ENCODE measurements around the gene MAD1L1.

The MAD1L1 gene

DNA sequence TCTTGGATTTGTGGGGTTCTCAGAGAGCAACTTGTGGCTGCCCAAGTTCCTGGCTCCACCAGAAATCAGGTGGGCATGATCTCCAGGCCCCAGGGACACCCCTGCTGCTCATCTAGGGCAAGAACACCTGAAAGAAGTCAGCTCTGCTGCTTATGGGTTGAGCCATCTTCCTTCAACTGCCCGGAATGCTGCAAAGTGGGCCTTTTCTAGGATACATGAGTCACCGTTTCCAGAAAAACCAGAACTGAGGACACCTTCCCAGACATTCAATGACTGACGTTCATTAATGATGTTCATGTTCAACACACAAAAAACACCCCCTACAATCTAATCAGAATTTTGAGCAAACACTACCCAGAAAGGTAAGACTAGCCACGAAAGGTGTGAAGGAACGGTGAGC is 98.0 kb downstream of the MAD1L1 start:
- H3K4ac ChIP-seq (ENCODE audit: low read depth in 1 of 2, low read length in 2 of 2) = no peak overlapping the region
- no peak overlapping the region for H2BK5ac ChIP-seq (ENCODE audit: low read depth, low read length, poor library complexity, severe bottlenecking)
- no peak overlapping the region for H3K14ac ChIP-seq (ENCODE audit: low read length in 2 of 2)
- 95% methylated on average over 5 of the region's 5 CpGs for WGBS
- H3K27me3 ChIP-seq (ENCODE audit: control insufficient read depth in 1 of 2, insufficient read depth in 1 of 2, low read length in 2 of 2) = no peaks in the 10 kb centered on the region
- no peak overlapping the region for H2BK12ac ChIP-seq (ENCODE audit: low read length in 2 of 2)
- no peak overlapping the region for H3K4me2 ChIP-seq (ENCODE audit: low read length, poor library complexity, severe bottlenecking)
- no peak overlapping the region for H2BK120ac ChIP-seq (ENCODE audit: low read depth, low read length)
- H3K9me3 ChIP-seq (ENCODE audit: control insufficient read depth, low read length) = no peaks in the 10 kb centered on the region
- no peak overlapping the region for H2BK15ac ChIP-seq (ENCODE audit: low read depth, poor library complexity, severe bottlenecking)
- no peak overlapping the region for H3K27ac ChIP-seq (ENCODE audit: low read length, poor library complexity, severe bottlenecking)
- no peak overlapping the region for H2AK5ac ChIP-seq (ENCODE audit: low read length, severe bottlenecking)
- peaks cover 4% of the 10 kb centered on the region for H3K4me1 ChIP-seq (ENCODE audit: control insufficient read depth, insufficient read depth, low read depth, low read length)
- no peak overlapping the region for H3K18ac ChIP-seq (ENCODE audit: low read depth in 1 of 2, low read length in 2 of 2)
- H4K91ac ChIP-seq (ENCODE audit: low read length) = no peak overlapping the region
- peaks cover 10% of the 10 kb centered on the region for H3K79me1 ChIP-seq (replicated peaks; ENCODE audit: low read length, poor library complexity, severe bottlenecking)
- H4K8ac ChIP-seq (ENCODE audit: low read length) = no peak overlapping the region
- no peak overlapping the region for H3K9ac ChIP-seq (ENCODE audit: low read length)
- H3K4me3 ChIP-seq (ENCODE audit: insufficient read depth in 1 of 2, low read depth in 1 of 2, low read length in 2 of 2) = no peak overlapping the region
- H3K23ac ChIP-seq (ENCODE audit: low read length in 2 of 2) = no peak overlapping the region
- peaks cover 21 to 64% of the 10 kb centered on the region in 2 experiments for H3K36me3 ChIP-seq (ENCODE audit: control insufficient read depth in 1 of 2, insufficient read depth in 2 of 2, low read depth in 1 of 2, low read length in 2 of 2)
- no peak overlapping the region for H2AFZ ChIP-seq (ENCODE audit: low read depth, low read length)
- no peak for DNase-seq

DNA sequence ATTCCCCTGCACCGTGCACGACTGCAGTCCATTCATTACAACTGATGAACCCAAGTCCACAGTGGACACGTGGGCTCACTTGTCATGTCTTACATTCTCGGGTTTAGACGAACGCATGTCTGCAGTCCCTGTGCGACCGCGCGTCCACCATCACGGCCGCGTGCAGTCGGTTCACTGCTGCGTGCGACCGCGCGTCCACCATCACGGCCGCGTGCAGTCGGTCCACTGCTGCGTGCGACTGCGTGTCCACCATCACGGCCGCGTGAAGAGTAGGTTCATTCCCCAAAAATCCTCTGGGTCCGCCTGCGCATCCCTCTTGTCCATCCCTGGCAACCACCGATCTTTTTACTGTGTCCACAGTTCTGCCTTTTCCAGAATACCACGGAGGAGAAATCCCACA is 100.5 kb downstream of the MAD1L1 start:
- H3K9ac ChIP-seq (ENCODE audit: low read length) = no peak overlapping the region
- H3K4me2 ChIP-seq (ENCODE audit: low read length, poor library complexity, severe bottlenecking) = no peak overlapping the region
- H2BK120ac ChIP-seq (ENCODE audit: low read depth, low read length) = no peak overlapping the region
- no peak overlapping the region for H4K8ac ChIP-seq (ENCODE audit: low read length)
- no peak overlapping the region for H4K91ac ChIP-seq (ENCODE audit: low read length)
- peaks cover 16% of the 10 kb centered on the region for H3K4me1 ChIP-seq (ENCODE audit: control insufficient read depth, insufficient read depth, low read depth, low read length)
- WGBS = 97% methylated on average over 33 of the region's 33 CpGs
- no peak overlapping the region for H2AK5ac ChIP-seq (ENCODE audit: low read length, severe bottlenecking)
- DNase-seq = no peak
- no peak overlapping the region for H3K4me3 ChIP-seq (ENCODE audit: insufficient read depth in 1 of 2, low read depth in 1 of 2, low read length in 2 of 2)
- no peak overlapping the region for H3K4ac ChIP-seq (ENCODE audit: low read depth in 1 of 2, low read length in 2 of 2)
- peaks cover 21 to 55% of the 10 kb centered on the region in 2 experiments for H3K36me3 ChIP-seq (ENCODE audit: control insufficient read depth in 1 of 2, insufficient read depth in 2 of 2, low read depth in 1 of 2, low read length in 2 of 2)
- H3K14ac ChIP-seq (ENCODE audit: low read length in 2 of 2) = peak overlapping the region in 1 of 2 experiments; percentile 47
- H3K27me3 ChIP-seq (ENCODE audit: control insufficient read depth in 1 of 2, insufficient read depth in 1 of 2, low read length in 2 of 2) = no peaks in the 10 kb centered on the region
- no peak overlapping the region for H2BK15ac ChIP-seq (ENCODE audit: low read depth, poor library complexity, severe bottlenecking)
- H3K27ac ChIP-seq (ENCODE audit: low read length, poor library complexity, severe bottlenecking) = no peak overlapping the region
- H3K23ac ChIP-seq (ENCODE audit: low read length in 2 of 2) = no peak overlapping the region
- no peak overlapping the region for H2BK12ac ChIP-seq (ENCODE audit: low read length in 2 of 2)
- H2AFZ ChIP-seq (ENCODE audit: low read depth, low read length) = no peak overlapping the region
- H3K18ac ChIP-seq (ENCODE audit: low read depth in 1 of 2, low read length in 2 of 2) = no peak overlapping the region
- H2BK5ac ChIP-seq (ENCODE audit: low read depth, low read length, poor library complexity, severe bottlenecking) = no peak overlapping the region
- peaks cover 4% of the 10 kb centered on the region for H3K79me1 ChIP-seq (replicated peaks; ENCODE audit: low read length, poor library complexity, severe bottlenecking)
- H3K9me3 ChIP-seq (ENCODE audit: control insufficient read depth, low read length) = no peaks in the 10 kb centered on the region

DNA sequence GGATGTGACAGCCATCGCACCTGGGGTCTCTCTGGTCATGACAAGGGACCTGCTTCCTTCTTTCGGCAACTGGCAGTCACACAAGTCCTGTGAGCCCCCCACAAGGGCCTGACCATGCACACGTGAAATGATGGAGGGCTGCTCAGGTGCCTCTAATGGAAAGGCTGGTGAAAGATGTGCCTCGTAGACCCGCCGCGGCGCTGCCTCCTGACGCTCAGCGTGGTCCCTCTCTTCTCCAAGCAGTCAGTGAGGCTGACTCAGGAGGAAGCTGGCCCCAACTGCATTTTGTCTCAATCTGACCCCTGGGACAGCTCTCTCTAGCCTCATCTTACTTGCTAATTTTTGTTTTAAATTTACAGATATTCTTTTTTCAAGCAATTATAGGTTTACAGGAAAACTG is 100.9 kb downstream of the MAD1L1 start:
- Histone ChIP-seq H3K9ac (ENCODE audit: low read length) (no peak overlapping the region), H3K36me3 (ENCODE audit: control insufficient read depth in 1 of 2, insufficient read depth in 2 of 2, low read depth in 1 of 2, low read length in 2 of 2) (peaks cover 21 to 57% of the 10 kb centered on the region in 2 experiments), H3K18ac (ENCODE audit: low read depth in 1 of 2, low read length in 2 of 2) (no peak overlapping the region), H2BK15ac (ENCODE audit: low read depth, poor library complexity, severe bottlenecking) (no peak overlapping the region), H2BK5ac (ENCODE audit: low read depth, low read length, poor library complexity, severe bottlenecking) (no peak overlapping the region), H4K91ac (ENCODE audit: low read length) (no peak overlapping the region), H3K4ac (ENCODE audit: low read depth in 1 of 2, low read length in 2 of 2) (no peak overlapping the region), H4K8ac (ENCODE audit: low read length) (no peak overlapping the region), H2BK12ac (ENCODE audit: low read length in 2 of 2) (no peak overlapping the region), H3K4me2 (ENCODE audit: low read length, poor library complexity, severe bottlenecking) (no peak overlapping the region), H3K9me3 (ENCODE audit: control insufficient read depth, low read length) (no peaks in the 10 kb centered on the region), H3K27me3 (ENCODE audit: control insufficient read depth in 1 of 2, insufficient read depth in 1 of 2, low read length in 2 of 2) (no peaks in the 10 kb centered on the region), H3K79me1 (replicated peaks; ENCODE audit: low read length, poor library complexity, severe bottlenecking) (peaks cover 4% of the 10 kb centered on the region), H3K27ac (ENCODE audit: low read length, poor library complexity, severe bottlenecking) (no peak overlapping the region), H3K4me3 (ENCODE audit: insufficient read depth in 1 of 2, low read depth in 1 of 2, low read length in 2 of 2) (no peak overlapping the region), H2AFZ (ENCODE audit: low read depth, low read length) (no peak overlapping the region), H3K4me1 (ENCODE audit: control insufficient read depth, insufficient read depth, low read depth, low read length) (peaks cover 16% of the 10 kb centered on the region), H2AK5ac (ENCODE audit: low read length, severe bottlenecking) (no peak overlapping the region), H3K23ac (ENCODE audit: low read length in 2 of 2) (no peak overlapping the region), H3K14ac (ENCODE audit: low read length in 2 of 2) (no peak overlapping the region), H2BK120ac (ENCODE audit: low read depth, low read length) (no peak overlapping the region)
- 87% methylated on average over 10 of the region's 10 CpGs for WGBS
- DNase-seq = no peak

DNA sequence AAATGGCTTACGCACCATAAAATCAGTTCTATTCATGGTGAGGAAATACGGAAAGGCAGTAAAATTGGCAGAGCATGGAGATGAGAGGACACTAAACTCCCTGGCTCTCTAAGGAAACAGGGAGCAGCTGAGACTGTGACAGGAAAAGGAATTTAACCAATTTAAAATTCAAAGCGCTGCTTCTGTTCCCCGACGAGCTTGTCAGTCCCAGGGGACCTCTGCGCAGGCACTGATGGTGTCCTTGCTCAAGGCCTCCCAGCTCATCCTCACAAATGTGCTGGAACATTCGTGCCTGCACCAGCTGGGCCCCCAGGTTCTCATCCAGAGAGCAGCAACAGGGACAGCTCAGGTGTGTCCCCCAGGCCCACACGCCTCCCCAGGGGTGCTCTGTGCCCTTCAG is 101.4 kb downstream of the MAD1L1 start:
- Histone ChIP-seq H3K4me1 (ENCODE audit: control insufficient read depth, insufficient read depth, low read depth, low read length) (peaks cover 16% of the 10 kb centered on the region), H3K9me3 (ENCODE audit: control insufficient read depth, low read length) (no peaks in the 10 kb centered on the region), H2BK120ac (ENCODE audit: low read depth, low read length) (no peak overlapping the region), H2AK5ac (ENCODE audit: low read length, severe bottlenecking) (no peak overlapping the region), H3K23ac (ENCODE audit: low read length in 2 of 2) (no peak overlapping the region), H3K4me3 (ENCODE audit: insufficient read depth in 1 of 2, low read depth in 1 of 2, low read length in 2 of 2) (no peak overlapping the region), H2BK5ac (ENCODE audit: low read depth, low read length, poor library complexity, severe bottlenecking) (no peak overlapping the region), H4K8ac (ENCODE audit: low read length) (no peak overlapping the region), H3K9ac (ENCODE audit: low read length) (no peak overlapping the region), H3K18ac (ENCODE audit: low read depth in 1 of 2, low read length in 2 of 2) (no peak overlapping the region), H3K4ac (ENCODE audit: low read depth in 1 of 2, low read length in 2 of 2) (no peak overlapping the region), H3K79me1 (replicated peaks; ENCODE audit: low read length, poor library complexity, severe bottlenecking) (peaks cover 4% of the 10 kb centered on the region), H3K14ac (ENCODE audit: low read length in 2 of 2) (no peak overlapping the region), H3K4me2 (ENCODE audit: low read length, poor library complexity, severe bottlenecking) (no peak overlapping the region), H3K27me3 (ENCODE audit: control insufficient read depth in 1 of 2, insufficient read depth in 1 of 2, low read length in 2 of 2) (no peaks in the 10 kb centered on the region), H2AFZ (ENCODE audit: low read depth, low read length) (no peak overlapping the region), H2BK15ac (ENCODE audit: low read depth, poor library complexity, severe bottlenecking) (no peak overlapping the region), H2BK12ac (ENCODE audit: low read length in 2 of 2) (no peak overlapping the region), H3K27ac (ENCODE audit: low read length, poor library complexity, severe bottlenecking) (no peak overlapping the region), H3K36me3 (ENCODE audit: control insufficient read depth in 1 of 2, insufficient read depth in 2 of 2, low read depth in 1 of 2, low read length in 2 of 2) (peaks cover 21 to 56% of the 10 kb centered on the region in 2 experiments), H4K91ac (ENCODE audit: low read length) (no peak overlapping the region)
- WGBS = 82% methylated on average over 8 of the region's 8 CpGs
- no peak for DNase-seq

Measured in mesenchymal stem cell (in vitro differentiated cells and primary cell).